Stimulated activated CD8-positive, alpha-beta memory T cell treated with anti-CD3 and anti-CD28 coated beads, Interleukin-15, amount 100 ng/mL, for 24 hours (primary cell): Measurements from ENCODE around the gene CNOT3.
"Not testable (repeated sequence)": the region's sequence is repeated elsewhere in the genome, so short reads cannot be mapped to it uniquely, and the experiment has no call there.

Source experiments
- DNase-seq: peaks from one replicate; pipeline ENCODE4 v3.0.0-alpha.2; 2020; ENCODE audit warnings: low read depth

CNOT3 gene

DNA sequence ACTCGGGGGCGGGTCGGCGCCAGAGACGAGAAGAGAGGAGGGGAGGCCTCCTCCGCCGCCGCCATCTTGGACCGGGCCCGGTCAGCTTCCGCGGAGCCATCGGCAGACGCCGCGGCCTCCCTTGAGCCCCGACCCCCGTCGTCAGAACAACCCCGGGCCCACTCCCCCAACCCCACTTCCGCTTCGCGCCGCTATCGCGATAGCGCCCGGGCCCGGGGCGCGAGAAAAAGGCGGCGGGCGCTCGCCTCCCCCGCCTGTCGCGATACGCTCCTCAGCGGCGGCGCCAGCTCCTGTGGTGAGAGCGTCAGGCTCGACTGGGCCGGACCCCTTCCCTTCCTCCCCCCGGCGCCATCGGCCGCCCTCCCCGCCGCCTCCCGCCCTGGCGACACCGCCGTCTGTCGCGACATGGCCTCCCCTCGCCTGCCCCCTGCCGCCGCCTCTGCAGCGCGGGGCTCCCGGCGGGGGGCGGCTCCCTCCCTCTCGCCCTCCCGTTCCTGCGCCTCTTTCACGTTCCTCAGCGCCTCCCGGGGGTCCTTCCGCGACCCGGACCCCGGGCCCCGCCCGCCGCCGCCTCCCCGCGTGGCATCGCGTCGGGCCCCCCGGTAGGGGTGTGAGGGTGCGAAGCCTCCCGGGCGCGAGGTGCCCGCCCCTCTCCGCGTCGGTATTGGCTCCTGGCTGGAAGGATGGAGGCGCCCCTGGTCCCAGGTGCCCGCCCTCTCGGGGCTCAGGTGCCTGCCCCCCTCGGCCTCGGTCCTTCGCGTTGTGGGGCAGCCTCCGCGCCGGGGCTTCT is at the start of gene CNOT3:
CNOT3 (plus strand) TSS at position 64 of the 790 bp plus-strand sequence. CDS start 5,217 bp downstream, outside the sequence.
- DNase-seq: no peak

DNA sequence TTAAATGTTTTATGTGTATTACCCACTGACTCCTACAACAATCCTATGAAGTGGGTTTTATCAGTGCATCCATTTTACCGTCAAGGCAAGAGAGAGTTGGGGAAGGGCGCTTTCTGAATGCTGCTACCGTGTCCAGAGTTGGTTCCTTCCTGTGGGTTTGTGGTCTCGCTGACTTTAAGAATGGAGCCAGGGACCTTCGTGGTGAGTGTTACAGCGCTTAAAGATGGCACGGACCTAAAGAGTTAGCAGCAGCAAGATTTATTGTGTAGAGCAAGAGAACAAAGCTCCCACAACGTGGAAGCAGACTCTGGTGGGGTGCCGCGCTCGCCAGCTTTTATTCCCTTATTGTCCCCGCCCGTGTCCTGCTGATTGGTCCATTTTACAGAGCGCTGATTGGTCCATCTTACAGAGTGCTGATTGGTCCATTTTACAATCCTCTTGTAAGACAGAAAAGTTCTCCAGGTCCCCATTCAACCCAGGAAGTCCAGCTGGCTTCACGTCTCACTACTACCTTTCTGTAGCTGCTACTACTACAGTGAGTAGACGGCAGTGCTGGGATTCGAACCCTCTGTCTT is 43.0 kb upstream of the CNOT3 start:
- no peak for DNase-seq

DNA sequence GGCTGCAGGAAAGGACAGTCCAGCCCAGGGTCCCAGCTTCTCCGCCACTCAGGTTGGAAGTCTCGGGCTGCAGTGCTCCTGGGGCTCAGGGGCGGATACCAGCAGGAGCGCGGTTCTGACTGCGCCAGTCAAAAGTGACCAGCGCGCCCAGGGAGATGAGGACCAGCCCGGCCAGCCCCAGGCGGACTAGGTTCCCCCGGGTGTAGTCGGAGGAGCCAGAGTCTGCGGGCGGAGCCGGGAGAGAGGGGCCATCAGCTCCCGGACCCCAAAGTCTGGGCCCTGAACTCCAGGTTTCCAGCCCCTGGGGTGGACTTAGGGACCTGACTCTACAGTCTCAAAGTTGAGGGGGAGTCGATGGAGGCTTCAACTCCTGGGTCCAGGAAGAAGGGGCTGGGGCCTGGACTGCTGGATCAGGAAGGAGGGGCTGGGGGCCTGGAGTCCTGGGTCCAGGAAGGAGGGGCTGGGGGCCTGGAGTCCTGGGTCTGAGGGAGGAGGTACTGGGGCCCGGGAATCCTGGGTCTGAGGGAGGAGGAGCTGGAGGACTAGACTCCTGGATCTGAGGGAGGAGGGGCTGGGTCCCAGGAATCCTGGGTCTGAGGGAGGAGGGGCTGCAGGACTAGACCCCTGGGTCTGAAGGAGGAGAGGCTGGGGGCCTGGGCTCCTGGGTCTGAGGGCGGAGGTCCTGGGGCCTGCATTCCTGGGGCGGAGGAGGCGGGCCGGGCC is 42.3 kb upstream of the CNOT3 start:
- DNase-seq: no peak

DNA sequence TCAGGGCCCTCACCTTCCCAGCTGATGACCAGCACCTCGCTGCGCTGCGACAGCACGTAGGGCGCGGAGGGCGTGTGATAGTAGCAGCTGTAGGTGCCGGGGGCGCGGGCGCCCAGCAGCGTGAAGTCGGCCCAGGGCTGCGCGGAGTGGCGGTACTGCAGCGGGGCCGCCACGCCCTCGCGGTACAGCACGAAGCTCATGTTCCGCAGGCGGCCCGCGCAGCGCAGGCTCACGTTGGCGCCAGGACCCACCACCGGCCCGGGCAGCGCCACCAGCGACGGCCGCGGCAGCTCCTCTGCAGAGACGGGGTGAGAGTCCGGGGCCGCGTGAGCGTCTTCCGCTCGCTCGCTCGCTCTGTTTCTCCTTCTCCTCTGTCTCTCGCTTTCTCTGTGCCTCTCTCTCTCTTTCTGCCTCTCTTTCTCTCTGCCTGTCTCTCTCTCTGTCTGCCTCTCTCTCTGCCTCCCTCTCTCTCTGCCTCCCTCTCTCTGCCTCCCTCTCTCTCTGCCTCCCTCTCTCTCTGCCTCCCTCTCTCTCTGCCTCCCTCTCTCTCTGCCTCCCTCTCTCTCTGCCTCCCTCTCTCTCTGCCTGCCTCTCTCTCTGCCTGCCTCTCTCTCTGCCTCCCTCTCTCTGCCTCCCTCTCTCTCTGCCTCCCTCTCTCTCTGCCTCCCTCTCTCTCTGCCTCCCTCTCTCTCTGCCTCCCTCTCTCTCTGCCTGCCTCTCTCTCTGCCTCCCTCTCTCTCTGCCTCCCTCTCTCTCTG is 41.5 kb upstream of the CNOT3 start:
- not testable (repeated sequence) for DNase-seq

DNA sequence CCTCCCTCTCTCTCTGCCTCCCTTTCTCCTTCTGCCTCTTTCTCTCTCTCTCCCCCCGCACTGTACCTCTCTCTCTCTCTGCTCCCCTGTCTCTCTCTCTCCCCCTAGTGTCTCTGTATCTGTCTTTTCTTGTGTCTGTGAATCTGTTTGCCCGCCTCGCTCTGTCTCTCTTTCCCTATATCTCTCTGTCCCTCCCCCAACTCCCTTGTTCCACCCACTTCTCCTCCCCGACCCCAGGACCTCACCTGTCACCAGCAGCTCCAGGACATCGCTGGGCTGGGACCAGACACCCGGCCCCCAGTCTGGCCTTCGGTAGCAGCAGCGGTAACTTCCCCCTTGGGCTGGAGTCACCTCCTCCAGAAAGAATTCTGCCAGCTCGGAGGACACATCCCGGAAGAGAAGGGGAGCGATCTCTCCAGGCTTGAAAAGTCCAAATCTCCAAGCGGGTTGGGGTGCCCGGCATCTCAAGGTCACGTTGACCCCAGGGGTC is 40.9 kb upstream of the CNOT3 start:
- DNase-seq: no peak

DNA sequence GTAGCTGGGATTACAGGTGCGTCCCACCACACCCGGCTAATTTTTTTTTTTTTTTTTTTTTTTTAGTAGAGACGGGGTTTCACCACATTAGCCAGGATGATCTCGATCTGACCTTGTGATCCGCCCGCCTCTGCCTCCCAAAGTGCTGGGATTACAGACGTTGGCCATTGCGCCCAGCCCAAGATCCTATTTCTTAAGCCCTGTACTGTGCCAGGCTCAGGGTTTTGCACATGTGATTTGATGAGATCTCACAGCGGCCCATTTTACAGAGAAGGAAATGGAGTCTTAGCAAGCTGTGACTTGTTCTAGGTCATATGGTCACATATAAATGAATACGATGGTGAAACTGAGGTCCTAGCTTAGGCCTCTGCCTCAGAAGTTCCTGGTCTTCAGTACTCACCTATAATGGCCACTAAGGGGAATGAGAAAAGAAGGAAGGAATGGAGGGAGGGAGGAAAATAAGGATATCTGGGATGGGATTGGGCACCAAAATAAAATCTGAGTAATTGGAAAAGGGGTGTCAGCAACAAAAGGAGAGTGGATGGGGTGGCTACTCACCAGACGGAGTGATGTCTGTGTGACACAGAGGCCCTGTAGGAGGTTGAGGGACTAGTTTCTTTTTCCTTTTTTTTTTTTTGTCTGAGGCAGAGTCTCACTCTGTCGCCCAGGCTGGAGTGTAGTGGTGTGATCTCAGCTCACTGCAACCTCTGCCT is 38.2 kb upstream of the CNOT3 start:
- DNase-seq: no peak

DNA sequence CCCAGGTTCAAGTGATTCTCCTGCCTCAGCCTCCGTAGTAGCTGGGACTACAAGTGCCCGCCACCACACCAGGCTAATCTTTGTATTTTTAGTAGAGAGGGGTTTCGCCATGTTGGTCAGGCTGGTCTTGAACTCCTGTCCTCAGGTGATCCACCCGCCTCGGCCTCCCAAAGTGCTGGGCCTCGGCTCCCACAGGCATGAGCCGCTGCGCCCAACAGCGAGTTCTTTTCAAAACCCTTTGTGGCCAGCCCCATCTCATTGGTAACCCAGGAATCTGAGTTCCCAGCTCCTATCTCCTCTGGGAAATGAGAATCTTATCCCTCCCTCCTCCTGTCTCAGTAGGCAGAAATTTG is 37.7 kb upstream of the CNOT3 start:
- DNase-seq: not testable (repeated sequence)

DNA sequence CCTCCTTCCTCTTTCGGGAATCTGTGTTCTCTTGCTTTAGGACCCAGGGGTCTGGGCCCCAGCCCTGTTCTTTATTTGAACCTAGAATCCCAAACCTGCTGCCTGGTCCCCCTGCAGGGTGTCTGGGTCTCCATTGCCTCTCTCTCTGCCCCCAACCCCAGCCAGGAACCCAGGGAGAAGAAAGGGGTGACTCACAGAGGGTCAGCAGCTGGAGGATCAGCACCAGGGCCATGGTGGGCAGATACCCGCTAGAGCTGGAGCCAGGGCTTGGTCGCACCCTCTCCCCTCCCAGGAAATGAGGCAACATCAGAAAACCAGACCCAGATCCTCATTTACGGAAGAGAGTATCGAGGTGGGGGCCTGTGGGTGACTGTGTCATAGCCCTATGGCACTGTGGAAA is 37.0 kb upstream of the CNOT3 start, which contains the start of gene OSCAR:
OSCAR (minus strand) TSS at position 243 of the 400 bp plus-strand sequence; CDS start at position 232, 11 bp downstream.
- no peak for DNase-seq

DNA sequence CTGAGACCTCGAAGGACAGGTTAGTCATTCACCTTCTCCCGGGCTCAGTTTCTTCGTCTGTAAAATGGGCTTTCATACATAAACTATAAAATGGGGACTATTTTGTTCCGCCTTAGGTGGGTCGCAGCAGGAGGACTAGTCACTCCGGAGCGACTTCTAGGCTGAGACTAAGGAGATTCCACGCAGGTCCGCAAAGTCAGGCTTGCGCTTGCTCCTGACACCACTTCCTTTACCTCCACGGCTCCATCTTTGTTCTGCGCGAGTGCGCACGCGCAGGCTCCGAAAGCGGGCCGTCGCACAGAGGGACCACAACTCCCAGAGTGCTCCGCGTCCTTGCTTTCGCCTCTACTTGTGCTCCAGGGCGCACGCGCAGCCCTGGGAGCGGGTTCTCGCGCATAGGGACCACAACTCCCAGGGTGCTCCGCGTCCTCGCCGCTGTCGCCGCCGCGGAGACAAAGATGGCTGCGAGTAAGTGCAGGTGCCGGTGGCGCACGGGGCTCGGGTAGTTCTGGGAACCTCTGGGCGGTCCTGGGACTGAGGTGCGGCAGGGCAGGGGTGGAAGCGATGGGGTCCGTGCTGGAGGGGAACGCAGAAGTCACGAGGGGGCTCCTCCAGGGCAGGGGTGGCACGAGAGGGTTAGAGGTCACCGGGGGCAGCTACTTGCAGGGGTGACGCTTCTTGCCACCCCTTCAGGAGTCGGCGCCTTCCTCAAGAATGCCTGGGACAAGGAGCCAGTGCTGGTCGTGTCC is 35.0 kb upstream of the CNOT3 start, which contains the start of gene NDUFA3:
NDUFA3 (plus strand) TSS at position 435 of the 749 bp plus-strand sequence; CDS start at position 459, 24 bp downstream.
- peak; percentile 96 for DNase-seq

DNA sequence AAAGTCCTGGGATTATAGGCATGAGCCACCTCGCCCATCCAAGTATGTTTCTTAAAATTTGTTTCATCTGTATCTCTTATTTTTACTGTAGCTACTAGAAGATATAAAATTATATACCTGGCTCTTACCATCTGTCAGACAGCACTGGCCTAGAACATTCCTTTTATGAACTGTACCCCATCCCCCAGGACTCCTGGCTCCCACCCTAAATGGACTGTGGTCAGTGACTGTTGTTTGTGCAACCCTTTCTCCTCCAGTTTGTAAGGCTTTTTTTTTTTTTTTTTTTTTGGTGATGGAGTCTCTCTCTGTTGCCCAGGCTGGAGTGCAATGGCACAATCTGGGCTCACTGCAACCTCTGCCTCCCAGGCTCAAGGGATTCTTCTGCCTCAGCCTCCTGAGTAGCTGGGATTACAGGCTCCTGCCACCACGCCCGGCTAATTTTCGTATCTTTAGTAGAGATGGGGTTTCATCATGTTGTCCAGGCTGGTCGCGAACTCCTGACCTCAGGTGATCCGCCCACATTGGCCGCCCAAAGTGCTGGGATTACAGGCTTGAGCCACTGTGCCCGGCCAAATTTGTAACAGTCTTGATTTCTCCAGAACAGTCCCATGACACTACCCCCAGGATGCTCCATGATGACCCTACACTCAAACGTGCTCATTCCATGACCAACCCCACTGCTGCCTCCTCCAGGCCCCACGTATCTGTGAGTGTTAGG is 32.4 kb upstream of the CNOT3 start:
- no peak for DNase-seq

DNA sequence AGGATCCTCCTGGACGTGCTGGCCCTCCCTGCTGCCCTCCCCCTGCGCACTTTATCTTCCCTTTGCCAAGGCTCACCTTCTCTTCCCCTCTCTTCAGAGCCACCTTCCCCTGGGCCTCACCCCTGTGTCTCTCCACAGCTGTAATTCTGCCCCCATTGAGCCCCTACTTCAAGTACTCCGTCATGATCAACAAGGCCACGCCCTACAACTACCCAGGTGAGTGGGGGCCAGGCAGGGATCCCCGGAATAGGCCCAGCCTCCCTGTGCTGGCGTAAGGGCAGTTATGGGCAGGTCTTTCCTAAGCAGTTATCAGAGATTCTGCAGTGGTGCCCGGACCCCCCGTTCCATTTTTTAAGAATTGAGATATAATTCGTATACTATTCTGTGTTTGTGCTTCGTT is 31.8 kb upstream of the CNOT3 start:
- no peak for DNase-seq

DNA sequence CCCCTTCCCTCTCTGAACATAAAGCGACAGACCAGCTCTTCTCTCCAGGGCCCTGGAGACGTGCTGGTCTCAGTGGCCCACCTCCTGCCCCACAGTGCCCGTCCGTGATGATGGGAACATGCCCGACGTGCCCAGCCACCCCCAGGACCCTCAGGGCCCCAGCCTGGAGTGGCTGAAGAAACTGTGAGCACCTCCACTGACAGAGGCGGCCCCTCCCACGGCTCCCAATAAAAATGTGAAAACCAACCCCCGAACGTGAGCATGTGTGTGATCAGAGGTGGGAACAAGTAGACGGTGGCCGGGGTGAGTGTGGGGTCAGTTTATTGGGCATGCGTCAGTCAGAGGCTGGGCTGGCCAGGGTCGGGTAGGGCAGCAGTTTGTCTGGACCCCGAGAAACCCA is 30.8 kb upstream of the CNOT3 start:
- no peak for DNase-seq

DNA sequence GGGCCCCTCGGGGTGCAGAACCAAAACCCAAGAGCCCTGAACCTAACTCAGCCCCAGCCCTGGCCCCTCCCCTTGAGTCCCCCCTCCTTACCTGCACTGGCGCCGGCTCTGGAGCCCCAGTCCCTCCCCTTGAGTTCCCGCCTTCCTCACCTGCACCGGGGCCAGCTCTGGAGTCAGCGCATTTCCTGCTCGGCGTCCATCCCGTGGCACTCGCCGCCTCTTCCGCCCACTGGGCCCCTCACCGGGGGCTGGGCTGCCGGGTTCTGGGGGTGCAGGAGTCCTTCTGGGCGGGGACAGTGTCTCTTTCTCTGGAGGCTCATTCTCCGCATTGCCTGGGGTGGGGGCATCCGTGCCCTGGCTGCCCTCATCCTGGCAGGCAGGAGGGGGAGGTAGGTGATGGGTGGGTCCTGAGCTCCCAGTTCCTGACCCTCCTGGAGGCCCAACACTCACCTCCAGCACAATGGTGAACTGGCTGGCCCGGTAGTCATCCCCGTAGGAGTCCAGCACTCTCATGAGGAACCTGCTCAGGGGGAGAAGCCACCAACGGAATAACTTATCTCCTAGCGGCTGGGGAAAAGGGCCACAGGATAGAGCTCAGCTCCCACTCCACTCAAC is 29.6 kb upstream of the CNOT3 start:
- DNase-seq: no peak

DNA sequence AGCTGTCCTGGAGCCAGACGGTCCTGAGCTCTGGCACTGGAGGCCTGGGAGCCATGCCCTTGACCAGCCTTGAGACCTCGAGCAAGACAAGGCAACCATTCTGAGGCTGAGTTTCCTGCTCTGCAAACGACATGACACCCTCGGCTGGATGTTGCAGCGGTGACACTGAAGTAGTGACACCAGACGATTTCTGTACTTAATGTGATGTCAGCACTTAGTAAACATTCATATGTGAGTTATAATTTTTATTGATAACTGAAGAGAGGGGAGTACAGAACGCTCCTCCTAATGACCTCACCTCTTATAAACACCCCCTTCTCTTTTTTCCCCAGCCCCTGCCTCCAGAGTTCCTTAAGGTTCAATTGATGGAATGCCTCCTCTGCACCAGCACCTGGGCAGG is 29.1 kb upstream of the CNOT3 start:
- DNase-seq: no peak

DNA sequence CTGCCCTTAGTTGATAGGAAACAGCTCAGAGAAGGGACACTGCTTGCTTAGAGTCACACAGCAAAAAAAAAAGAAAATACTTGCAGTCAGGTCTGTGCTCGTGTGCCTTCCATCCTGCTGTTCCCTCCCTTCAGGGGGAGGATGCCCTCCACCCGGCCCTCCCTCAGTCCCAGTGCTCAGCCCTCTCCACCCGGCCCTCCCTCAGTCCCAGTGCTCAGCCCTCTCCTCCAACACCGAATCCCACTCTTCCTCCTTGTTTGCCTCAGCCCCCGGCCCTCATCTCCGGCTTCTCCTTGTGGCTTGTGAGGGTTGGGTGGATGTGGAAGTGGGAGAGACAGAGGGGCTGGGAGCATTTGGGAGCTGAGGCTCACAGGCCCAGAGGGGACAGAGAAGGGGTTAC is 27.9 kb upstream of the CNOT3 start:
- no peak for DNase-seq

DNA sequence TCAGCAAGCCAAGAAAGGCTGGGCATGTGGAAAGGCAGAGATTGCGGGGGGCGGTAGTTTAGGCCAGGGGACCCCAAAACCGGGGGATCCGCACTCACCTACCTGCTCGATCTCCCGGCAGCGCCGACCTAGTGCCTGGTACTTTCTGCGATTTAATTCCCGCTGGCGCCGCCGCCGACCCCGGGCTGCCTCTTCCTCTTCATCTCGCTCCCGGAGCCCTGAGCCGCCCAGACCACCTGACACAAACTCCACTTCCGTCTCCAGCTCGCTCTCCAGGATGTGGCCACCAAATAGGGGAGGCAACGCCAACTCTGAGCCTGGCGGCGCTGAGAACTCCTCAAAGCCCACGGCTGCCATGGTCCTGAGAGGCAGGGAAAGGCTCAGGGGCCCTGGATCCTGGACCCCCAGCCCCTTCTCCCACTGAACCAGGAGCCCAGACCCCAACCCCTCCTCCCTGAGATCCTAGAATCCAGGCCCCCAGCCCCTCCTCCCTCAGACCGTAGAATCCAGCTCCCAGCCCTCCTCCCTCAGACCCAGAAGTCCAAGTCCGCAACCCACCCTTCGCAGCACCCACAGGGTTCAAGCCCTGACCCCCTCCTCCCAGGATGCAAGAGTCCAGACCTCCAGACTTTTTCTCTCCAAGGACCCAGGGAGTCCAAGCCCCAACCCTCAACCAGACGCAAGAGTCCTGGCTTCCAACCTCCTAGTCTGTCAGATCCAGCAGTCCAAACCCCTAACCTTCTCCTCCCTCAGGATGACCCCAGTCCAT is 23.0 kb upstream of the CNOT3 start:
- no peak for DNase-seq

DNA sequence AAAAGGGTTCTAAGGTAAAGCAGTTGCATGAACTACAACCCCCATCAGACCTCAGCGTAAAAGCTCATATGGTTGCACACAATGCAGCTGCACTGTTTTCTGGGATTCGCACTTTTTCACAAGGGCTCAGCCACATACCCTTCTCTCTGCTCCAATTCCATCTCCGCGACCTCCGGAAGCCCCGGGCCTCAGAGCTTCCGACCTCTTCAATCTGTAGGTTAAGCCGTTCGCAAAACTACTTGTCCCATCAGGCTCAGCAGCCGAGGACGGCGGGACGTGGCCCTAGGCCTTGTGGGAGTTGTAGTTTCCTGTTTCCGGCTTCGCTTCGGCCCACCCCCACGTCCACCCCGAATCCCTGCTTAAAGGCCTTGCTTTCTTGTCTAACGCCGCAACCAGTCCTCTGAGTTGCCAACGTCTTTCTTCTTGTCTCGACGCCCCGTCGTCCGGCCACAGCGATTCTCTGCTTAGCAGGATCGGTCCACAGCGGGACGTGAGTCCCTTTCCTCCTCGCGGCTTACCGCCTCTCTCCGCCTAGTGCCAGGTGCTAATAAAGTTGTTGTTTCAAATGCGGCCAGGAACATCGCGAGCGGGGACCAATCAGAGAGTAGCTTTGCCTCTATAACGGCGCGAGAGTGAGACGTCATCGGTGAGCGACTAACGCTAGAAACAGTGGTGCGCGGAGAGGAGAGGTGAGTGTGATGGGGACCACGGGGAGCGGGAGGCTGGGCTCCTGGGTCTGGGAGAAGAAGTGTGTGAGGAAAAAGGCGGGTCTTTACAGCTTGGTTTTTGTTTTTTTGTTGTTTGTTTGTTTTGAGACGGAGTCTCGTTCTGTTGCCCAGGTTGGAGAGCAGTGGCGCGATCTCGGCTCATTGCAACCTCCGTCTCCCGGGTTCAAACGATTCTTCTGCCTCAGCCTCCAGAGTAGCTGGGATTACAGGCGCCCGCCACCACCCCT is 22.2 kb upstream of the CNOT3 start, which contains the start of the genes PRPF31 and TFPT:
PRPF31 (plus strand) TSS at position 646 of the 955 bp plus-strand sequence. CDS start 2,525 bp downstream, outside the sequence.
TFPT (minus strand) TSS at position 549 of the 955 bp plus-strand sequence; CDS start at position 161, 388 bp downstream.
- peak; percentile 92 for DNase-seq
